ENCODE measurements around the gene TRPM2.

Gene TRPM2

GRCh38 chr21:44353191-44353970 lies at the start of gene TRPM2:
TSS of gene TRPM2 (plus strand) at chr21:44353621. CDS start at chr21:44353701, 80 bp downstream.
- H3K9me3 Mint-ChIP-seq = no peaks in the 10 kb centered on the region
- H3K4me1 Mint-ChIP-seq (ENCODE audit: low read depth) = peaks cover 47% of the 10 kb centered on the region
- peaks cover 22% of the 10 kb centered on the region for H3K36me3 Mint-ChIP-seq (ENCODE audit: low read depth)
- H3K4me3 Mint-ChIP-seq = peak within 1 kb of the TSS; percentile 88
- H3K27ac Mint-ChIP-seq = peak within 1 kb of the TSS; percentile 74
- H3K27me3 Mint-ChIP-seq (ENCODE audit: low read depth) = peaks cover 21% of the 10 kb centered on the region

DNA sequence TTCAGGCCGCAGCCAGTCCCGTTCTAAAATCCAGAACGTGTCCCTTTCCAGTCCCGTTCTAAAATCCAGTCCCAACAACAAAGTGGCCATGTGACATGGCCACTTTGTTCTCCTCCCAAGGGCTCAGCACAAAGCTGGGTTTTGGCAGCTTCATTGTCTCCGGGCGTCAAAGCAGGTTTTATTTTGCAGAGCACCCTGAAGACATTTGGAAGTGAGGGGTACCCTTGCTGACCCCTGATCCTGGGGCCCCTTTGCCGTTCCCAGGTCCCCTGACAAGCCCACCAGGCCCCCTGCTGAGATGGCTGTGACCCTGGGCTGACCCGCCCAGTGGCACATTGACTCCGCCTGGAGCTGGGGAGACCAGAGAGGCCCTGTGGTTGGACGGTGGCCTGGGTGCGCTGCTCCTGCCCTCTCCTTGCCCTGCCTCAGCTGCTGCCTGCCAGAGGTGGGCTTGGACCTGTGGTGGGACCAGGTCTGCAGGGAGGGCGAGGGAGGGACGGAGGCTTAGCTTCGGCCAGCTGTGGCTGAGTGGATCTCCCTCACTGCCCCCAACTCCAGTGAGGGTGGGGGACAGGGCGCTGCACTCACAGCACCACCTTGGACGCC lies 49.3 kb upstream of the TRPM2 start:
- Mint-ChIP-seq H3K27ac (no peak overlapping the region), H3K27me3 (ENCODE audit: low read depth) (no peaks in the 10 kb centered on the region), H3K36me3 (ENCODE audit: low read depth) (peaks cover 15% of the 10 kb centered on the region), H3K9me3 (no peaks in the 10 kb centered on the region), H3K4me3 (no peak overlapping the region), H3K4me1 (ENCODE audit: low read depth) (peaks cover 25% of the 10 kb centered on the region)

GRCh38 chr21:44304877-44305293 lies 48.5 kb upstream of the TRPM2 start:
- H3K36me3 Mint-ChIP-seq (ENCODE audit: low read depth) = peaks cover 15% of the 10 kb centered on the region
- peak overlapping the region; percentile 58 for H3K27ac Mint-ChIP-seq
- peaks cover 22% of the 10 kb centered on the region for H3K4me1 Mint-ChIP-seq (ENCODE audit: low read depth)
- H3K4me3 Mint-ChIP-seq = no peak overlapping the region
- no peaks in the 10 kb centered on the region for H3K9me3 Mint-ChIP-seq
- no peaks in the 10 kb centered on the region for H3K27me3 Mint-ChIP-seq (ENCODE audit: low read depth)

- Mint-ChIP-seq H3K4me1 (ENCODE audit: low read depth) (peaks cover 22% of the 10 kb centered on the region), H3K27me3 (ENCODE audit: low read depth) (no peaks in the 10 kb centered on the region), H3K4me3 (no peak overlapping the region), H3K36me3 (ENCODE audit: low read depth) (peaks cover 15% of the 10 kb centered on the region), H3K27ac (no peak overlapping the region), H3K9me3 (no peaks in the 10 kb centered on the region)
Measured at GRCh38 chr21:44305691-44306090, 47.7 kb upstream of the TRPM2 start.

DNA sequence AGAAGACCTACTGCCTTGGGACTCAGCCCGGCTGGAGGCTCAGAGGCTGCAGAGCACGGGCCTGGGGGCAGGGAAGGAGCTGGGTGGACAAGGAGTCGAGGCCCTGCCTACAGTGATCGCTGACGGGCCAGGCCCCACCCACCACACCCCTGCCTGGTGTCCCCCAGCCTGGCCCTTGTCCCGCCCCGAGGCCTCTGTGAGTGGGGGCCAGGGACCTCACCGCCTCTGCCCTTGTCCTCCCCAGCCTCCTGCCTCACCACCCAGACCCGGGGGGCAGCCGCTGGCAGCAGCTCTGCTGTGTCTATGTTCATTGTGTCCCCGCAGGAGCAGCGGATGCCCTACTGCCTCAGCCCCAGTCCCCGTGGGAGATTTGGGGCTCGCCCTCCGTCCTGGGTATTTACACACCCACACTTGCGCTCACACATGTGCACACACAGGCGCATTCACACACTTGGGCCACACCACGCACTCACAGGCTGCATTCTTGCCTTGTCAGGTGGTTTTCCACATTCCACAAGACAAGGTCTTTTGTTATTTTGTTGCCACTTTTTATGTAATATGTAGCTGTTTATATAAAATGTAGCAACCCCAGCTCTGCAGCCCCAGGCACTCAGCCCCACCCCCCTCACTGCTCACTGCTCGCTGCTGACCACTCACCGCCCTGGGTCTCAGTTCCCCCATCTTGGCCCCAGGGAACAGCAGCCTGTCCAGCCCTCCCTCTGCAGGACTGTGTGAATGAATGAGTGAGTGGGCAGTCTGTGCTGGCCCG lies 46.3 kb upstream of the TRPM2 start:
- no peak overlapping the region for H3K4me3 Mint-ChIP-seq
- H3K27me3 Mint-ChIP-seq (ENCODE audit: low read depth) = no peaks in the 10 kb centered on the region
- H3K27ac Mint-ChIP-seq = peak overlapping the region; percentile 52
- no peaks in the 10 kb centered on the region for H3K9me3 Mint-ChIP-seq
- peaks cover 15% of the 10 kb centered on the region for H3K4me1 Mint-ChIP-seq (ENCODE audit: low read depth)
- peaks cover 20% of the 10 kb centered on the region for H3K36me3 Mint-ChIP-seq (ENCODE audit: low read depth)

GRCh38 chr21:44310628-44311507 lies 42.6 kb upstream of the TRPM2 start:
- H3K4me1 Mint-ChIP-seq (ENCODE audit: low read depth) = no peaks in the 10 kb centered on the region
- no peak overlapping the region for H3K4me3 Mint-ChIP-seq
- no peaks in the 10 kb centered on the region for H3K9me3 Mint-ChIP-seq
- no peaks in the 10 kb centered on the region for H3K27me3 Mint-ChIP-seq (ENCODE audit: low read depth)
- no peak overlapping the region for H3K27ac Mint-ChIP-seq
- H3K36me3 Mint-ChIP-seq (ENCODE audit: low read depth) = peaks cover 14% of the 10 kb centered on the region

GRCh38 chr21:44312089-44312488 lies 41.3 kb upstream of the TRPM2 start:
- H3K27ac Mint-ChIP-seq = no peak overlapping the region
- H3K4me1 Mint-ChIP-seq (ENCODE audit: low read depth) = no peaks in the 10 kb centered on the region
- H3K27me3 Mint-ChIP-seq (ENCODE audit: low read depth) = no peaks in the 10 kb centered on the region
- H3K9me3 Mint-ChIP-seq = no peaks in the 10 kb centered on the region
- H3K36me3 Mint-ChIP-seq (ENCODE audit: low read depth) = peaks cover 18% of the 10 kb centered on the region
- no peak overlapping the region for H3K4me3 Mint-ChIP-seq

- Mint-ChIP-seq H3K27me3 (ENCODE audit: low read depth) (no peaks in the 10 kb centered on the region), H3K4me1 (ENCODE audit: low read depth) (no peaks in the 10 kb centered on the region), H3K27ac (no peak overlapping the region), H3K9me3 (no peaks in the 10 kb centered on the region), H3K4me3 (no peak overlapping the region), H3K36me3 (ENCODE audit: low read depth) (peaks cover 17% of the 10 kb centered on the region)
Measured at GRCh38 chr21:44312716-44313115, 40.7 kb upstream of the TRPM2 start.

- Mint-ChIP-seq H3K27me3 (ENCODE audit: low read depth) (no peaks in the 10 kb centered on the region), H3K9me3 (no peaks in the 10 kb centered on the region), H3K36me3 (ENCODE audit: low read depth) (peaks cover 13% of the 10 kb centered on the region), H3K4me3 (no peak overlapping the region), H3K4me1 (ENCODE audit: low read depth) (no peaks in the 10 kb centered on the region), H3K27ac (no peak overlapping the region)
Measured at GRCh38 chr21:44313451-44313850, 40.0 kb upstream of the TRPM2 start.

DNA sequence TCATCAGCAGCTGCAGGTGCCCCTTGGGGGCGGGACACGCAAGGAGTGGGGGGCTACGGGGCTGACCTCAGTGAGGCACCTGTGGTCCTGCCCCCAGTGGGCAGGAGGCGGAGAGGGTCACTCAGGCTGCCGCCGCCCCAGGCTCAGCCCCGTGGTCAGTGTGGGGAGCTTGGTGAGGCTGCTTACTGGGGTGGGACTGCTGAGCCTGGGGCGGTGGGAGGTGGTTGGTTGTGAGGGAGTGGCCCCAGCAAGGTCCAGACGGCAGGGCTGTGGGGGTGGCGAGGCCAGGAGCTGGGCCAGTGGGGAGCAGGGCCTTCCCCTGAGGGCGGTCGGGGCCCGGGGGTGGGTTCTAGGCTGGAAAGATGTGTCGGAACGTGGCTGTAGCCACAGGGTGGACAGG lies 39.3 kb upstream of the TRPM2 start:
- Mint-ChIP-seq H3K27me3 (ENCODE audit: low read depth) (no peaks in the 10 kb centered on the region), H3K36me3 (ENCODE audit: low read depth) (peaks cover 11% of the 10 kb centered on the region), H3K9me3 (no peaks in the 10 kb centered on the region), H3K27ac (no peak overlapping the region), H3K4me3 (no peak overlapping the region), H3K4me1 (ENCODE audit: low read depth) (no peaks in the 10 kb centered on the region)

DNA sequence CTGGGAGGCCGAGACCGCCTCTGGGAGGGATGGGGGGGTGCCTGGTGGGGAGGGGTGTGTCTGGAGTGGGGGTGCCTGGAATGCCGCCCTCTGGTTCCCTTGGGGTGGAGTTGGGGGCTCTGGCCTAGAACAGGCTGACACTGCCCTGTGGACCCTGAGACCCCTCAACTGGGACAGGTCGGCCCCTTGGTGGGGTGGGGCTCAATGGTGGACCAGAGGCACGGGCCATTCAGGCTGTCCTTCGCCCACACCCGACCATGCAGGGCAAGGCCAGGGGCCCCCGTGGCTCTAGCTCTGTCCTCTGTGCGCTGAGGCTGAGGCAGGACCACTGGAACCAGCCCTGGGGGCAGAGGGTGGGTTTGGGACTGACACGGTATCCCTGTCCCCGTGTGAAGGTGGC lies 38.9 kb upstream of the TRPM2 start:
- no peaks in the 10 kb centered on the region for H3K4me1 Mint-ChIP-seq (ENCODE audit: low read depth)
- H3K36me3 Mint-ChIP-seq (ENCODE audit: low read depth) = peaks cover 15% of the 10 kb centered on the region
- H3K27ac Mint-ChIP-seq = no peak overlapping the region
- H3K4me3 Mint-ChIP-seq = no peak overlapping the region
- no peaks in the 10 kb centered on the region for H3K27me3 Mint-ChIP-seq (ENCODE audit: low read depth)
- H3K9me3 Mint-ChIP-seq = no peaks in the 10 kb centered on the region

- no peak overlapping the region for H3K27ac Mint-ChIP-seq
Measured at GRCh38 chr21:44315691-44316203, 37.7 kb upstream of the TRPM2 start.

DNA sequence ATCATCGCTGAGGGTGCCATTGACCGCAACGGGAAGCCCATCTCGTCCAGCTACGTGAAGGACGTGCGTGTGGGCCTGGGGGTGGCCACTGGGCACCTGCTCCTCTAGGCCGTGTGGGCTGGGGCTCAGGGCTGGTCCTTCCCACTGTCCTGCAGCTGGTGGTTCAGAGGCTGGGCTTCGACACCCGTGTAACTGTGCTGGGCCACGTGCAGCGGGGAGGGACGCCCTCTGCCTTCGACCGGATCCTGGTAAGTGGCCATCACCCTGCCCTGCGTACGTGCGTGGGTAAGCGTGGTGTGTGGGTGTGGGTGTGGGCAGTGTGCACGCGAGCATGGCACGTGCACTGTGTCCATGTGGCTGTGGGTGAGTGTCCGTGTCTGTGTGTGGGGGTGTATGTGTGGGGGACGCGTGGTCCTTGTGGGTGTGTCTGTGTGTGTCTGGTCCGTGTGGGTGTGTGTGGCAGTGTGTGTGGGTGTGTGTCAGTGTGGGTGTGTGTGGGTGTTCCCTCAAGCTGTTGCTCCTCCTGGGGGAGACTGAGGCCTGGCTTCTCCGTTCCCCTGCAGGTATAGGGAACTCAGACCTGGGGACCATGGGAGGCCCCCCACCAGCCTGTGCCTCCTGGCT lies 37.0 kb upstream of the TRPM2 start:
- H3K9me3 Mint-ChIP-seq = no peaks in the 10 kb centered on the region
- H3K27me3 Mint-ChIP-seq (ENCODE audit: low read depth) = no peaks in the 10 kb centered on the region
- peaks cover 9% of the 10 kb centered on the region for H3K36me3 Mint-ChIP-seq (ENCODE audit: low read depth)
- H3K4me1 Mint-ChIP-seq (ENCODE audit: low read depth) = no peaks in the 10 kb centered on the region
- H3K27ac Mint-ChIP-seq = no peak overlapping the region
- H3K4me3 Mint-ChIP-seq = no peak overlapping the region

More at GRCh38 chr21:44315691-44316203, 37.7 kb upstream of the TRPM2 start:
- Mint-ChIP-seq H3K36me3 (ENCODE audit: low read depth) (peaks cover 15% of the 10 kb centered on the region), H3K4me1 (ENCODE audit: low read depth) (no peaks in the 10 kb centered on the region), H3K9me3 (no peaks in the 10 kb centered on the region), H3K4me3 (no peak overlapping the region), H3K27me3 (ENCODE audit: low read depth) (no peaks in the 10 kb centered on the region)

Data from T-helper 1 cell treated with Interleukin-12 subunit alpha and Interleukin-12 subunit beta and Interleukin-4 antibody, amounts not matched to agents 30 μg/mL and 1 μg/mL, for 36 hours (primary cell).